ENCODE measurements around the gene OR51I1.

DNA sequence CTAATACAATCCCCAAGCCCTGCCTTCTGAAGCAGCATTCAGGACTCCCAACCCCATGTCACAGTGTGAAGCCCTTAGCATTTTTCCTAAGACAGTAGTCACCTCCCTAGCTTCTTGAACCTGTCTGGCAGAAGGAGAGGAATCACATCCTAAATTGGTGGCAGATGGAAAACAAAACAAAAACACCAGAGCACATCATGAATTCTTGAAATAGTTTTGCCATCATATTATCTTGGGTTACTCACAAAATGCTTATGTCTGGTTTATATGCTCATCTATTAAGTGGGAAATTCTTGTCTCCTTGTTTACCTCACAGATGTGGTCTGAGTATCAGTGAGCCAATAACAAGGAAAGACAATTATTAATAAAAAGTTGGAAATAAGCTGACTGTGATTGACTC, 42.4 kb downstream of the OR51I1 start:
- no peak for TF ChIP-seq JUN (CRISPR knock-in tag; IDR thresholded peaks at IDR 0.05)
- TF ChIP-seq, protein P1, sequence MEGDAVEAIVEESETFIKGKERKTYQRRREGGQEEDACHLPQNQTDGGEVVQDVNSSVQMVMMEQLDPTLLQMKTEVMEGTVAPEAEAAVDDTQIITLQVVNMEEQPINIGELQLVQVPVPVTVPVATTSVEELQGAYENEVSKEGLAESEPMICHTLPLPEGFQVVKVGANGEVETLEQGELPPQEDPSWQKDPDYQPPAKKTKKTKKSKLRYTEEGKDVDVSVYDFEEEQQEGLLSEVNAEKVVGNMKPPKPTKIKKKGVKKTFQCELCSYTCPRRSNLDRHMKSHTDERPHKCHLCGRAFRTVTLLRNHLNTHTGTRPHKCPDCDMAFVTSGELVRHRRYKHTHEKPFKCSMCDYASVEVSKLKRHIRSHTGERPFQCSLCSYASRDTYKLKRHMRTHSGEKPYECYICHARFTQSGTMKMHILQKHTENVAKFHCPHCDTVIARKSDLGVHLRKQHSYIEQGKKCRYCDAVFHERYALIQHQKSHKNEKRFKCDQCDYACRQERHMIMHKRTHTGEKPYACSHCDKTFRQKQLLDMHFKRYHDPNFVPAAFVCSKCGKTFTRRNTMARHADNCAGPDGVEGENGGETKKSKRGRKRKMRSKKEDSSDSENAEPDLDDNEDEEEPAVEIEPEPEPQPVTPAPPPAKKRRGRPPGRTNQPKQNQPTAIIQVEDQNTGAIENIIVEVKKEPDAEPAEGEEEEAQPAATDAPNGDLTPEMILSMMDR (CRISPR knock-in tag; IDR thresholded peaks at IDR 0.05), result no peak
- TF ChIP-seq BCL3 (CRISPR knock-in tag; IDR thresholded peaks at IDR 0.05), result no peak
- TF ChIP-seq KMT2B (CRISPR knock-in tag; IDR thresholded peaks at IDR 0.05), result no peak
- no peak for TF ChIP-seq MXI1 (IDR thresholded peaks at IDR 0.05; ENCODE audit: borderline replicate concordance, low read depth, low read length)
- no peak for TF ChIP-seq ZNF547 (CRISPR knock-in tag; IDR thresholded peaks at IDR 0.05)
- no peak for TF ChIP-seq EZH2 (conservative IDR thresholded peaks at IDR 0.05; ENCODE audit: low read depth, low read length)
- no peak for TF ChIP-seq CBX1 (IDR thresholded peaks at IDR 0.05; ENCODE audit: low read depth)

All from HepG2 (cell line).